ENCODE measurements around the gene ZNF682. TPM values are rescaled to one million over a fixed set of nuclear protein-coding genes. Genes with fewer than 3 reads are reported as not detected.

Gene ZNF682
- total RNA-seq, 2 donors from 2014 or later, result 3.0 to 8.6 TPM

- Histone ChIP-seq H3K27ac (no peak overlapping the region), H3K9me3 (no peaks in the 10 kb centered on the region), H3K36me3 (replicated peaks in 1 of 2; ENCODE audit: insufficient read depth in 1 of 2, low read depth in 2 of 2) (no peaks in the 10 kb centered on the region), H3K27me3 (no peaks in the 10 kb centered on the region), H3K4me1 (no peaks in the 10 kb centered on the region), H3K4me3 (no peak overlapping the region)
- no peak for ATAC-seq
- no peak for DNase-seq
- TF ChIP-seq CTCF (IDR thresholded peaks at IDR 0.05), result no peak
- TF ChIP-seq POLR2A (IDR thresholded peaks at IDR 0.05), result no peak
- WGBS, 2 donors, result 51 to 70% methylated on average over 3 of the region's 3 CpGs
- intact Hi-C loops (cut with DNase I), result no loop called here
These were observed 5.4 kb upstream of the ZNF682 start for GRCh38 chr19:20044663-20045062.

- Histone ChIP-seq H3K36me3 (replicated peaks in 1 of 2; ENCODE audit: insufficient read depth in 1 of 2, low read depth in 2 of 2) (no peaks in the 10 kb centered on the region), H3K9me3 (no peaks in the 10 kb centered on the region), H3K27me3 (no peaks in the 10 kb centered on the region), H3K4me3 (peak overlapping the region; percentile 75 to 87), H3K27ac (peak overlapping the region in 3 of 4 donors; percentile 49 to 69 (median 68)), H3K4me1 (peaks cover 9% of the 10 kb centered on the region)
- TF ChIP-seq POLR2A (IDR thresholded peaks at IDR 0.05) (no peak), CTCF (IDR thresholded peaks at IDR 0.05) (no peak)
- WGBS, 2 donors, result 1% methylated on average over 6 to 26 of the region's 26 CpGs
- intact Hi-C loops (cut with DNase I), result no loop called here
- DNase-seq, result no peak
- ATAC-seq, result peak; percentile 1
These were observed 725 bp downstream of the ZNF682 start for GRCh38 chr19:20038358-20039202.

- TF ChIP-seq CTCF (IDR thresholded peaks at IDR 0.05) (no peak), POLR2A (IDR thresholded peaks at IDR 0.05) (no peak)
- Histone ChIP-seq H3K36me3 (replicated peaks in 1 of 2; ENCODE audit: insufficient read depth in 1 of 2, low read depth in 2 of 2) (no peaks in the 10 kb centered on the region), H3K27me3 (no peaks in the 10 kb centered on the region), H3K27ac (no peak overlapping the region), H3K9me3 (no peaks in the 10 kb centered on the region), H3K4me3 (no peak overlapping the region), H3K4me1 (peaks cover 9% of the 10 kb centered on the region)
- no peak for DNase-seq
- no peak for ATAC-seq
- WGBS, 2 donors, result 83 to 85% methylated on average over 5 of the region's 5 CpGs
- intact Hi-C loops (cut with DNase I), result no loop called here
These were observed 3.4 kb downstream of the ZNF682 start for GRCh38 chr19:20035935-20036334.

- intact Hi-C loops (cut with DNase I), result no loop called here
- H3K27ac ChIP-seq, result no peak overlapping the region
- H3K4me1 ChIP-seq, result no peaks in the 10 kb centered on the region
- WGBS, 2 donors, result 97 to 98% methylated on average over 6 of the region's 6 CpGs
- no peaks in the 10 kb centered on the region for H3K27me3 ChIP-seq
- no peaks in the 10 kb centered on the region for H3K9me3 ChIP-seq
- DNase-seq, result no peak
- ATAC-seq, result no peak
- TF ChIP-seq CTCF (IDR thresholded peaks at IDR 0.05) (no peak), POLR2A (IDR thresholded peaks at IDR 0.05) (no peak)
- no peaks in the 10 kb centered on the region for H3K36me3 ChIP-seq (replicated peaks in 1 of 2; ENCODE audit: insufficient read depth in 1 of 2, low read depth in 2 of 2)
- H3K4me3 ChIP-seq, result no peak overlapping the region
These were observed 10.7 kb downstream of the ZNF682 start for GRCh38 chr19:20028611-20029010.

- DNase-seq, result no peak
- Histone ChIP-seq H3K27me3 (no peaks in the 10 kb centered on the region), H3K27ac (no peak overlapping the region), H3K4me3 (no peak overlapping the region), H3K9me3 (peaks cover 0 to 12% (median 0%) of the 10 kb centered on the region in 3 donors), H3K36me3 (replicated peaks in 1 of 2; ENCODE audit: insufficient read depth in 1 of 2, low read depth in 2 of 2) (peaks cover 4 to 9% of the 10 kb centered on the region in 2 donors), H3K4me1 (no peaks in the 10 kb centered on the region)
- no peak for ATAC-seq
- TF ChIP-seq CTCF (IDR thresholded peaks at IDR 0.05) (no peak), POLR2A (IDR thresholded peaks at IDR 0.05) (no peak)
- intact Hi-C loops (cut with DNase I), result no loop called here
- WGBS, 2 donors, result 94 to 100% methylated on average over 2 of the region's 2 CpGs
These were observed 33.6 kb downstream of the ZNF682 start for GRCh38 chr19:20005741-20006140.

Data from body of pancreas (tissue), 4 donors.